GF-D8 (cell line): ENCODE data around the gene GABRR2.
A peak's percentile ranks its signal among the peaks of the same experiment; 100 is the strongest.

Experiments used
- DNase-seq: peaks from one replicate; lab custom pipeline; 2025; lab: John Stamatoyannopoulos, UW

Gene GABRR2

GRCh38 chr6:89315249-89315885 lies at the start of gene GABRR2:
Gene GABRR2, minus strand, starts transcription at chr6:89315299. Its CDS starts 134 bp downstream, at chr6:89315165.
- DNase-seq, result no peak

GRCh38 chr6:89364586-89364985 lies 49.5 kb upstream of the GABRR2 start:
- no peak for DNase-seq

GRCh38 chr6:89361171-89361570 lies 46.1 kb upstream of the GABRR2 start:
- DNase-seq, result no peak

- DNase-seq, result no peak
Observed at GRCh38 chr6:89360415-89360999, 45.4 kb upstream of the GABRR2 start.

GRCh38 chr6:89359561-89359960 lies 44.5 kb upstream of the GABRR2 start:
- DNase-seq, result no peak

GRCh38 chr6:89357390-89357789 lies 42.3 kb upstream of the GABRR2 start:
- peak; percentile 75 for DNase-seq

- peak; percentile 15 for DNase-seq
Observed at GRCh38 chr6:89356642-89357170, 41.6 kb upstream of the GABRR2 start.

- DNase-seq, result no peak
Observed at GRCh38 chr6:89355511-89356194, 40.6 kb upstream of the GABRR2 start.

GRCh38 chr6:89353702-89354392 lies 38.7 kb upstream of the GABRR2 start:
- DNase-seq, result peak; percentile 12

GRCh38 chr6:89353118-89353556 lies 38.0 kb upstream of the GABRR2 start:
- no peak for DNase-seq

GRCh38 chr6:89352278-89353117 lies 37.4 kb upstream of the GABRR2 start, which contains the start of gene UBE2J1:
Gene UBE2J1, minus strand, starts transcription at chr6:89352722. Its CDS starts 153 bp downstream, at chr6:89352569.
- DNase-seq, result peak; percentile 70

- DNase-seq, result no peak
Observed at GRCh38 chr6:89351671-89352277, 36.7 kb upstream of the GABRR2 start.

GRCh38 chr6:89350281-89350966 lies 35.3 kb upstream of the GABRR2 start:
- DNase-seq, result peak; percentile 73

- no peak for DNase-seq
Observed at GRCh38 chr6:89348372-89348771, 33.3 kb upstream of the GABRR2 start.

GRCh38 chr6:89347825-89348224 lies 32.7 kb upstream of the GABRR2 start:
- DNase-seq, result peak; percentile 9

GRCh38 chr6:89346433-89346832 lies 31.3 kb upstream of the GABRR2 start:
- DNase-seq, result no peak

GRCh38 chr6:89339565-89339964 lies 24.5 kb upstream of the GABRR2 start:
- no peak for DNase-seq

- no peak for DNase-seq
Observed at GRCh38 chr6:89335164-89335563, 20.1 kb upstream of the GABRR2 start.

- no peak for DNase-seq
Observed at GRCh38 chr6:89330910-89331309, 15.8 kb upstream of the GABRR2 start.

GRCh38 chr6:89328976-89329375 lies 13.9 kb upstream of the GABRR2 start:
- no peak for DNase-seq
